ENCODE results near the gene IAH1. TPM values are rescaled to one million over a fixed set of nuclear protein-coding genes. Genes with fewer than 3 reads are reported as not detected.

The IAH1 gene
- total RNA-seq, 1 donor from 2014 or later, result 40.0 TPM

DNA sequence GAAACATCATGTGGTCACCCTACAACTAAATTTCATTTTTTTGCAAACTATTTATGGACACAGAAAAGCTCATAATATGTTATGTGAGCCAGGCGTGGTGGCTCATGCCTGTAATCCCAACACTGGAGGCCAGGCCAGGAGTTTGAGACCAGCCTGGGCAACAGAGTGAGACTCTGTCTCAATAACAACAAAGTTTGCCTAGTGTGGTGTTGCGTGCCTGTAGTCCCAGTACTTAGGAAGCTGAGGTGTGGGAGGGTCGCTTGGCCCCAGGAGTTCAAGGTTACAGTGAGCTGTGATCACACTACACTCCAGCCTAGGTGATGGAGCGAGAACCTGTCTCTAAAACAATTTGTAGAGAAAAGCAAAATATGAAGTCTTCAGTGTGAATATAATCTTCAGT is 5.8 kb downstream of the IAH1 start:
- no peak for DNase-seq (ENCODE audit: extremely low spot score in 2 of 2)
- peaks cover 0 to 52% of the 10 kb centered on the region in 2 donors for H3K36me3 ChIP-seq
- H3K27me3 ChIP-seq, result no peaks in the 10 kb centered on the region
- H3K4me3 ChIP-seq, result no peak overlapping the region
- no peak overlapping the region for H3K27ac ChIP-seq
- no peaks in the 10 kb centered on the region for H3K9me3 ChIP-seq
- H3K4me1 ChIP-seq, result peaks cover 20% of the 10 kb centered on the region
- intact Hi-C loops (cut with DNase I), result no loop called here
- no peak for TF ChIP-seq POLR2AphosphoS5 (IDR thresholded peaks at IDR 0.05; ENCODE audit: insufficient read depth in 1 of 2, low read depth in 1 of 2)
- no peak for TF ChIP-seq POLR2A (IDR thresholded peaks at IDR 0.05)
- TF ChIP-seq, protein P1, sequence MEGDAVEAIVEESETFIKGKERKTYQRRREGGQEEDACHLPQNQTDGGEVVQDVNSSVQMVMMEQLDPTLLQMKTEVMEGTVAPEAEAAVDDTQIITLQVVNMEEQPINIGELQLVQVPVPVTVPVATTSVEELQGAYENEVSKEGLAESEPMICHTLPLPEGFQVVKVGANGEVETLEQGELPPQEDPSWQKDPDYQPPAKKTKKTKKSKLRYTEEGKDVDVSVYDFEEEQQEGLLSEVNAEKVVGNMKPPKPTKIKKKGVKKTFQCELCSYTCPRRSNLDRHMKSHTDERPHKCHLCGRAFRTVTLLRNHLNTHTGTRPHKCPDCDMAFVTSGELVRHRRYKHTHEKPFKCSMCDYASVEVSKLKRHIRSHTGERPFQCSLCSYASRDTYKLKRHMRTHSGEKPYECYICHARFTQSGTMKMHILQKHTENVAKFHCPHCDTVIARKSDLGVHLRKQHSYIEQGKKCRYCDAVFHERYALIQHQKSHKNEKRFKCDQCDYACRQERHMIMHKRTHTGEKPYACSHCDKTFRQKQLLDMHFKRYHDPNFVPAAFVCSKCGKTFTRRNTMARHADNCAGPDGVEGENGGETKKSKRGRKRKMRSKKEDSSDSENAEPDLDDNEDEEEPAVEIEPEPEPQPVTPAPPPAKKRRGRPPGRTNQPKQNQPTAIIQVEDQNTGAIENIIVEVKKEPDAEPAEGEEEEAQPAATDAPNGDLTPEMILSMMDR (IDR thresholded peaks at IDR 0.05), result no peak

DNA sequence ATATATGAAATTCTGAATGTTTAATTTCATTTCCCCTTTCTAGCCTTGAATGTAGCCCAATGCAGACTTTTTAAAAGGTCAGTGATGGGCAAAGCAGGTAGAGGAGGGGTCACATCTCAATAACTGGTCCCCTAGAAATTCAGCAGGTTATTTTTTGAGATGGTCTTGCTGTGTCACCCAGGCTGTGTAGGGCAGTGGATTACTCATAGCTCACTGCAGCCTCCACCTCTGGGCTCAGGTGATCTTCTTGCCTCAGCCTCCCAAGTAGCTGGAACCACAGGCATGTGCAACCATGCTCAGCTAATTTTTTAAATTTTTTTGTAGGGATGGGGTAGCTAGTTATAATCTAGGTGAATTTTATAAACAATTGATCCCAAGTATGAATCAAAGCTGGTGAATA is 8.8 kb downstream of the IAH1 start:
- intact Hi-C loops (cut with DNase I), result no loop called here
- H3K27ac ChIP-seq, result no peak overlapping the region
- H3K4me3 ChIP-seq, result no peak overlapping the region
- no peak for DNase-seq (ENCODE audit: extremely low spot score in 2 of 2)
- TF ChIP-seq POLR2AphosphoS5 (IDR thresholded peaks at IDR 0.05; ENCODE audit: insufficient read depth in 1 of 2, low read depth in 1 of 2) (no peak), POLR2A (IDR thresholded peaks at IDR 0.05) (no peak)
- TF ChIP-seq, protein P1 (IDR thresholded peaks at IDR 0.05), result no peak
- H3K27me3 ChIP-seq, result no peaks in the 10 kb centered on the region
- peaks cover 3 to 81% of the 10 kb centered on the region in 2 donors for H3K36me3 ChIP-seq
- no peaks in the 10 kb centered on the region for H3K4me1 ChIP-seq
- no peaks in the 10 kb centered on the region for H3K9me3 ChIP-seq

DNA sequence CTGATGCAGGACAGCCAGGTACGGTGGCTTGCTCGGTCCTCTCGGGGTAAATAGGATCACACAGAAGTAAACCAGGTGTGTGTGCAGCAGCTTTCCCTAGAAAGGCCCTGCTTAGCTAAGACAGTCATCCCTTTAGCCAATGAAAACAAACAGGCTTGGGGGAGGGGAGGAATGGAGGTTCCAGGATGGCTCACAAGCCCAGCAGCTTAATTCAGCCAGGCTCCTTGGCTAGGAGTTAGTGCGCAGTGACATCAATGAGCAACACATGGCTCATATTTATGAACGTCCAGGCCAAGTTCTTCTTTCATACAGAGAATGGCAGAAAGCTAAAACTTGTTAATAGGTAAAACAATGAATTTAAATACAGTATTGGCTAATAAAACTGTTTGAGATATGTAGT is 10.2 kb downstream of the IAH1 start:
- intact Hi-C loops (cut with DNase I), result no loop called here
- H3K9me3 ChIP-seq, result no peaks in the 10 kb centered on the region
- H3K4me3 ChIP-seq, result no peak overlapping the region
- peaks cover 3 to 93% of the 10 kb centered on the region in 2 donors for H3K36me3 ChIP-seq
- no peak for DNase-seq (ENCODE audit: extremely low spot score in 2 of 2)
- H3K27me3 ChIP-seq, result no peaks in the 10 kb centered on the region
- no peak for TF ChIP-seq POLR2A (IDR thresholded peaks at IDR 0.05)
- TF ChIP-seq, protein P1 (IDR thresholded peaks at IDR 0.05), result no peak
- no peak for TF ChIP-seq POLR2AphosphoS5 (IDR thresholded peaks at IDR 0.05; ENCODE audit: insufficient read depth in 1 of 2, low read depth in 1 of 2)
- H3K27ac ChIP-seq, result no peak overlapping the region
- no peaks in the 10 kb centered on the region for H3K4me1 ChIP-seq

DNA sequence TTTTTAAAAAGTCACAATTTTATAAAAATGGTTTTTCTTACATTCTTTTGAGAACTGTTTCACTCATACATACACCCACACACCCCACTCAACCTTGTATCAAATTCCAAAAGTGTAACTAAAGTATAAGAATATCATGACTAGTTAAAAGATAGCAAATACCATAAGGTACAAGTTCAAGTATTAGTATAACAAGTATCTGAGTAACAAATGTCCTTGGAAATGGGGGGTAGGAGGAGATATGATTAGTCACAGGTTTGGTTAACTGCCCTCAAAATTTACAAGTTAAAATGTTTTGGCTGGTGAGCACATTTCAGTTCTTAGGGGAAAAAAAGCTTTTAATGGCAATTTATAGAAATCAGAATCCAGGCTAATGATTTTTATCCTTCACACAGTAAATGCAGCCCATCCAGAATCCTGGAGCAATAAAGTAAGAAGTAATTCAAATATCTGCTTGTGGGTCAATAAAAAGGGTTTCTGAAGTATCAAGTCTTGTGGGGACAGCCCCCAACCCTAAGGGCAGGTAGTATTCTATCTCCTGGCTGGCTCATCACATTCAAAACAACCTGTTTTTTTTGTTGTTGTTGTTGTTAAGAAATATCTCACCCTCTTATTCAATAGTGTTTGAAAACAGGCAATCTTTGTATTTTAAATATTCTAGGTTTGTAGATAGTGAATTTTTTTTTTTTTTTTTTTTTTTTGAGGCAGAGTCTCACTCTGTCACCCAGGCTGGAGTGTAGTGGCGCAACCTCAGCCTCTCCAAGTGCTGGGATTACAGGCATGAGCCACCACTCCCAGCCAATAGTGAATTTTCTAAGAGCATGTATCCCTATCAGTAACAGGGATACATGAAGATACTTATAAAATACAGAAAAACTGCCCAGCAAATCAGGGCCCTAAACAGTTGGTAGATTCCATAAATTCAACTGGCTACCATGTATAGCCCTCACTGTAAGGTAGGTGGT is 14.5 kb downstream of the IAH1 start:
- no peaks in the 10 kb centered on the region for H3K27me3 ChIP-seq
- H3K9me3 ChIP-seq, result no peaks in the 10 kb centered on the region
- intact Hi-C loops (cut with DNase I), result no loop called here
- DNase-seq (ENCODE audit: extremely low spot score in 2 of 2), result no peak
- no peak overlapping the region for H3K27ac ChIP-seq
- no peak overlapping the region for H3K4me3 ChIP-seq
- no peak for TF ChIP-seq POLR2AphosphoS5 (IDR thresholded peaks at IDR 0.05; ENCODE audit: insufficient read depth in 1 of 2, low read depth in 1 of 2)
- no peak for TF ChIP-seq POLR2A (IDR thresholded peaks at IDR 0.05)
- TF ChIP-seq, protein P1 (IDR thresholded peaks at IDR 0.05), result no peak
- peaks cover 3 to 93% of the 10 kb centered on the region in 2 donors for H3K36me3 ChIP-seq
- no peaks in the 10 kb centered on the region for H3K4me1 ChIP-seq

DNA sequence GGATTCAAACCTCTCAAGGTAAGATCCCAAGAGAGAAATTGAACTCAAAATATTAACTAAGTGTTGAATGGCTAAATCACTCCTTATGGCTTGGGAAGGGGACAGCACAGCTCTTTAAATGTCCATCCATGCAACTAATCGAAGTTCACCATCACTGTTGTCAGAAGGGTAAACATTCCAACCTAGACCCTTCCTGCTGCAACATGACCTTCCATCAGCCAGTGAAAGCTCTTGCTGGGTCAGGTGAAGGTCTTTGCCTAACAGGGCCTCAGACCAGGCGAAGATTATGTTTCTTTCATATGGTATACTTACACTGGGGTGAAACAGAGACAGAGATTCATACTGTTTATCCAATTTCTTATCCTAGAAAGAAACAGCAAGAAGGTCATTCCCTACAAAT is 16.4 kb downstream of the IAH1 start:
- no peak for TF ChIP-seq POLR2AphosphoS5 (IDR thresholded peaks at IDR 0.05; ENCODE audit: insufficient read depth in 1 of 2, low read depth in 1 of 2)
- TF ChIP-seq, protein P1 (IDR thresholded peaks at IDR 0.05), result no peak
- TF ChIP-seq POLR2A (IDR thresholded peaks at IDR 0.05), result no peak
- Histone ChIP-seq H3K36me3 (peaks cover 3 to 92% of the 10 kb centered on the region in 2 donors), H3K9me3 (no peaks in the 10 kb centered on the region), H3K4me1 (no peaks in the 10 kb centered on the region), H3K27me3 (no peaks in the 10 kb centered on the region), H3K4me3 (no peak overlapping the region), H3K27ac (no peak overlapping the region)
- intact Hi-C loops (cut with DNase I), result no loop called here
- DNase-seq (ENCODE audit: extremely low spot score in 2 of 2), result no peak

Data from vagina (tissue), 2 donors.